ENCODE results near the gene AMZ1.

AMZ1 gene

GRCh38 chr7:2754086-2754485, 66.1 kb downstream of the AMZ1 start:
- DNase-seq (ENCODE audit: low read depth, low spot score): no peak
- ChIA-PET CTCF (interaction anchor here (1.2 kb wide), 1 partner anchor 83 kb away, joined by 3 read pairs; no protein-coding TSS in a partner anchor), POLR2A (no interaction called here)
- H3K4me3 ChIP-seq (ENCODE audit: low read depth, low read length): no peak overlapping the region
- TF ChIP-seq CTCF (IDR thresholded peaks at IDR 0.05; ENCODE audit: insufficient read depth, low read length, missing control alignments): no peak

GRCh38 chr7:2754912-2755311, 66.9 kb downstream of the AMZ1 start:
- TF ChIP-seq CTCF (IDR thresholded peaks at IDR 0.05; ENCODE audit: insufficient read depth, low read length, missing control alignments): no peak
- H3K4me3 ChIP-seq (ENCODE audit: low read depth, low read length): no peak overlapping the region
- no peak for DNase-seq (ENCODE audit: low read depth, low spot score)
- CTCF ChIA-PET: no interaction called here
- POLR2A ChIA-PET: no interaction called here

- DNase-seq (ENCODE audit: low read depth, low spot score): no peak
- TF ChIP-seq CTCF (IDR thresholded peaks at IDR 0.05; ENCODE audit: insufficient read depth, low read length, missing control alignments): no peak
- no peak overlapping the region for H3K4me3 ChIP-seq (ENCODE audit: low read depth, low read length)
- POLR2A ChIA-PET: no interaction called here
- CTCF ChIA-PET: no interaction called here
Measured at GRCh38 chr7:2755531-2755930, 67.5 kb downstream of the AMZ1 start.

DNA sequence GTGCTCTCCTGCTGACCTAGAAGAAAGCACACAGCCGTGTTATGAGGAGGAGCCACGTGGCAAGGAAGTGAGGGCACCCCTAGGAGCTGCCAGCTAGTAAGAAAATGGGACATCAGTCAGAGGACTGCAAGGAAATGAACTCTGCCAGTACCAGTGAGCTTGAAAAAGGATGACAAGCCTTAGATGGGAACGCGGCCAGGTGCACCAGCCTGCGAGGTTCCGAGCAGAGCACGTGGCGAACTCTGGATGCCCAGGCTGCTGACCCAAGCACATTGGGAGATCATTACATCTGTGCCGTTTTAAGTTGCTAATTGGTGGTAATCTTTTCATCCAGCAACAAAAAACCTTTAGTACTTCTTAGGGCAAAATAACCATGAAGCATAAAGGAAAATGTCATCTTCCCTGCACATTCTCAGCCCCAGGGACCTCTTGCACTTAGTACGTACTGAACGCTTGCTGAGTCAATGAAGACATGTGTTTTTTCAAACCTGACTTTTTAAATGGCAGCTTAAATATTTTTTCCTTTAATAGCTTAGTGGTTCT, 69.4 kb downstream of the AMZ1 start:
- TF ChIP-seq CTCF (IDR thresholded peaks at IDR 0.05; ENCODE audit: insufficient read depth, low read length, missing control alignments): no peak
- POLR2A ChIA-PET: interaction anchor here (2.0 kb wide), 1 partner anchor 63 kb away, joined by 6 read pairs; no protein-coding TSS in a partner anchor
- CTCF ChIA-PET: interaction anchor here (1.0 to 1.4 kb wide), 4 partner anchors 15 to 107 kb away, joined by 3 read pairs; no protein-coding TSS in a partner anchor
- DNase-seq (ENCODE audit: low read depth, low spot score): no peak
- H3K4me3 ChIP-seq (ENCODE audit: low read depth, low read length): peak overlapping the region; percentile 34; the same call in 1 of the 2 replicates

- peak overlapping the region; percentile 38 for H3K4me3 ChIP-seq (ENCODE audit: low read depth, low read length)
- DNase-seq (ENCODE audit: low read depth, low spot score): peak; percentile 96
- ChIA-PET POLR2A (interaction anchor here (0.9 to 2.0 kb wide), 3 partner anchors 49 to 64 kb away, joined by 3 to 6 read pairs (median 4); no protein-coding TSS in a partner anchor), CTCF (interaction anchor here (1.0 to 1.4 kb wide), 4 partner anchors 14 to 107 kb away, joined by 3 read pairs; no protein-coding TSS in a partner anchor)
- no peak for TF ChIP-seq CTCF (IDR thresholded peaks at IDR 0.05; ENCODE audit: insufficient read depth, low read length, missing control alignments)
Measured at GRCh38 chr7:2757904-2758672, 70.1 kb downstream of the AMZ1 start.
